H9 (cell line): Measurements from ENCODE around the gene C16orf74. TPM values are rescaled to one million over a fixed set of nuclear protein-coding genes. Genes with fewer than 3 reads are reported as not detected.

ENCODE experiments used
- DNase-seq: peaks from one replicate; pipeline ENCODE4 v3.0.0-alpha.2; 2017
- H2AFZ ChIP-seq: one replicate; pipeline ENCODE4 v1.6.1; 2013; ENCODE audit warnings: mild to moderate bottlenecking, low read length, control low read depth, moderate library complexity
- H2AK5ac ChIP-seq: 2 replicates; pipeline ENCODE4 v1.6.1; 2013; ENCODE audit warnings: low read length, control low read depth, mixed read lengths; ENCODE audit not compliant: insufficient read length
- H2BK120ac ChIP-seq: one replicate; pipeline ENCODE4 v1.6.1; 2013; ENCODE audit warnings: low read depth, mild to moderate bottlenecking, low read length, control low read depth, inconsistent platforms; ENCODE audit not compliant: poor library complexity, severe bottlenecking
- H2BK12ac ChIP-seq: 2 replicates; pipeline ENCODE4 v1.6.1; 2013; ENCODE audit warnings: low read length, control low read depth, mixed read lengths, low read depth; ENCODE audit not compliant: insufficient read length
- H2BK15ac ChIP-seq: 2 replicates; pipeline ENCODE4 v1.6.1; 2013; ENCODE audit warnings: low read depth, low read length, control low read depth
- H2BK20ac ChIP-seq: one replicate; pipeline ENCODE4 v1.6.1; 2013; ENCODE audit warnings: low read depth, mild to moderate bottlenecking, low read length, control low read depth, inconsistent platforms; ENCODE audit not compliant: poor library complexity, severe bottlenecking
- H2BK5ac ChIP-seq: 2 replicates; pipeline ENCODE4 v1.6.1; 2013; ENCODE audit warnings: low read length, control low read depth, mixed read lengths; ENCODE audit not compliant: insufficient read length
- H3K14ac ChIP-seq: 2 replicates; pipeline ENCODE4 v1.6.1; 2013; ENCODE audit warnings: low read length, control low read depth; ENCODE audit not compliant: insufficient read depth
- H3K18ac ChIP-seq: 2 replicates; pipeline ENCODE4 v1.6.1; 2013; ENCODE audit warnings: low read depth, mild to moderate bottlenecking, mixed read lengths, low read length, control low read depth; ENCODE audit not compliant: insufficient read length
- H3K23ac ChIP-seq: 2 replicates; pipeline ENCODE4 v1.6.1; 2013; ENCODE audit warnings: low read length, control low read depth, mixed read lengths, low read depth; ENCODE audit not compliant: insufficient read length
- H3K23me2 ChIP-seq: 2 replicates; pipeline ENCODE4 v1.6.1; 2013; ENCODE audit warnings: low read depth, mild to moderate bottlenecking, mixed read lengths, low read length, control low read depth; ENCODE audit not compliant: insufficient read length, poor library complexity, severe bottlenecking
- H3K27ac ChIP-seq: 2 replicates; pipeline ENCODE4 v1.5.1; 2013; ENCODE audit warnings: low read length, control low read depth, mixed read lengths, low read depth; ENCODE audit not compliant: insufficient read length
- H3K27me3 ChIP-seq: 2 replicates; pipeline ENCODE4 v1.6.1; 2013; ENCODE audit warnings: low read length, control low read depth, inconsistent platforms; ENCODE audit not compliant: insufficient read depth
- H3K4ac ChIP-seq: 2 replicates; pipeline ENCODE4 v1.6.1; 2013; ENCODE audit warnings: low read depth, mild to moderate bottlenecking, control low read depth, inconsistent platforms, low read length, moderate library complexity
- H3K4me1 ChIP-seq: 2 replicates; pipeline ENCODE4 v1.6.1; 2013; ENCODE audit warnings: low read length, control low read depth, inconsistent platforms; ENCODE audit not compliant: insufficient read depth
- H3K4me2 ChIP-seq: 2 replicates; pipeline ENCODE4 v1.6.1; 2013; ENCODE audit warnings: low read length, control low read depth, mixed read lengths; ENCODE audit not compliant: insufficient read length, insufficient read depth
- H3K56ac ChIP-seq: 2 replicates; pipeline ENCODE4 v1.6.1; 2013; ENCODE audit warnings: low read depth, mild to moderate bottlenecking, mixed read lengths, low read length, control low read depth; ENCODE audit not compliant: insufficient read length
- H3K79me1 ChIP-seq: 2 replicates; pipeline ENCODE4 v1.6.1; 2013; ENCODE audit warnings: low read depth, mild to moderate bottlenecking, moderate library complexity, low read length, control low read depth, inconsistent platforms; ENCODE audit not compliant: insufficient read depth, poor library complexity, severe bottlenecking
- H3K79me2 ChIP-seq: 2 replicates; pipeline ENCODE4 v1.6.1; 2013; ENCODE audit warnings: low read length, control low read depth, inconsistent platforms; ENCODE audit not compliant: insufficient read depth
- H3K9ac ChIP-seq: 2 replicates; pipeline ENCODE4 v1.6.1; 2013; ENCODE audit warnings: low read length, control low read depth, mixed read lengths; ENCODE audit not compliant: insufficient read length; ENCODE audit errors: extremely low read depth
- H3K9me3 ChIP-seq: one replicate; pipeline ENCODE4 v1.6.1; 2013; ENCODE audit warnings: low read depth, low read length, inconsistent platforms; ENCODE audit not compliant: control insufficient read depth
- H3T11ph ChIP-seq: one replicate; pipeline ENCODE4 v1.6.1; 2013; ENCODE audit warnings: mild to moderate bottlenecking, low read length, control low read depth, inconsistent platforms
- H4K20me1 ChIP-seq: one replicate; pipeline ENCODE4 v1.6.1; 2013; ENCODE audit not compliant: control insufficient read depth, insufficient read length, insufficient read depth
- H4K5ac ChIP-seq: 2 replicates; pipeline ENCODE4 v1.6.1; 2013; ENCODE audit warnings: low read depth, mild to moderate bottlenecking, mixed read lengths, low read length, control low read depth; ENCODE audit not compliant: insufficient read length
- H4K8ac ChIP-seq: replicated peaks from 2 replicates; pipeline ENCODE4 v1.6.1; 2013; ENCODE audit warnings: low read length, control low read depth, mixed read lengths, low read depth; ENCODE audit not compliant: insufficient read length
- H4K91ac ChIP-seq: 2 replicates; pipeline ENCODE4 v1.6.1; 2013; ENCODE audit warnings: low read depth, mild to moderate bottlenecking, moderate library complexity, mixed read lengths, low read length, control low read depth; ENCODE audit not compliant: insufficient read length
- H3K27ac Mint-ChIP-seq, 3 experiments: 2 replicates in 2 of 3; 3 replicates in 1 of 3; pipeline ENCODE4 v1.8.0; 2020 to 2021; ENCODE audit warnings: mixed read lengths in 3 of 3, mild to moderate bottlenecking in 1 of 3, moderate library complexity in 1 of 3
- H3K27me3 Mint-ChIP-seq: 2 replicates; pipeline ENCODE4 v1.8.0; 2021; ENCODE audit warnings: low read depth, mild to moderate bottlenecking, moderate library complexity, mixed read lengths
- H3K36me3 Mint-ChIP-seq, 3 experiments: 2 replicates in 2 of 3; 3 replicates in 1 of 3; pipeline ENCODE4 v1.8.0; 2020 to 2021; ENCODE audit warnings: low read depth in 3 of 3, mixed read lengths in 3 of 3; ENCODE audit not compliant: insufficient read depth in 1 of 3
- H3K4me1 Mint-ChIP-seq, 2 experiments: 2 replicates each; pipeline ENCODE4 v1.8.0; 2020; ENCODE audit warnings: mixed read lengths in 2 of 2
- H3K4me3 Mint-ChIP-seq, 2 experiments: 2 replicates in 1 of 2; 3 replicates in 1 of 2; pipeline ENCODE4 v1.8.0; 2020 to 2021; ENCODE audit warnings: mild to moderate bottlenecking in 2 of 2, mixed read lengths in 2 of 2, moderate library complexity in 1 of 2
- H3K9me3 Mint-ChIP-seq, 2 experiments: 2 replicates in 1 of 2; 3 replicates in 1 of 2; pipeline ENCODE4 v1.8.0; 2020; ENCODE audit warnings: mild to moderate bottlenecking in 2 of 2, mixed read lengths in 2 of 2, moderate library complexity in 1 of 2
- whole genome bisulfite sequencing: extraction: QIAGEN DNeasy Blood & Tissue Kit; methylation state at CpG from one replicate; pipeline ENCODE4 v1.1.7; 2013; ENCODE audit warnings: missing lambda C conversion rate, low lambda C conversion rate, mixed read lengths; ENCODE audit not compliant: insufficient read length; ENCODE audit errors: extremely low coverage; 5-methylcytosine and 5-hydroxymethylcytosine counted together
- total RNA-seq: library from RNA; stranded (reverse); gene quantifications from 2 replicates; pipeline ENCODE4 v1.2.1, GENCODE V29; 2021
- TF ChIP-seq, protein P1 (sequence below): fragments of 200-600 bp; sonication (generic); conservative IDR thresholded peaks from 3 replicates; pipeline ENCODE4 v1.8.0; 2021; ENCODE audit warnings: antibody characterized with exemption, mild to moderate bottlenecking

C16orf74 gene
- total RNA-seq, 1 experiment from 2014 or later = 5.6 TPM

- no peak overlapping the region for H2AFZ ChIP-seq
- peak; percentile 65 for DNase-seq
- H3K79me2 ChIP-seq = no peaks in the 10 kb centered on the region
- H3K27me3 ChIP-seq = no peaks in the 10 kb centered on the region; the same call in 1 of the 2 replicates
- no peak overlapping the region for H2BK120ac ChIP-seq
- no peaks in the 10 kb centered on the region; a peak in 1 of 7 replicates for H3K36me3 Mint-ChIP-seq
- peaks cover 33 to 36% of the 10 kb centered on the region in 2 experiments for H3K4me1 Mint-ChIP-seq
- H3K4me1 ChIP-seq = peaks cover 10% of the 10 kb centered on the region; the same call in 1 of the 2 replicates
- no peak overlapping the region for H4K5ac ChIP-seq
- no peak overlapping the region for H3K4ac ChIP-seq
- no peak overlapping the region for H2BK12ac ChIP-seq
- H3K23ac ChIP-seq = no peak overlapping the region
- H3K9me3 Mint-ChIP-seq = no peaks in the 10 kb centered on the region
- peak overlapping the region in 2 of 3 experiments; percentile 89 to 96; a peak in 4 of 7 replicates for H3K27ac Mint-ChIP-seq
- no peak overlapping the region for H3T11ph ChIP-seq
- peak overlapping the region; percentile 59; the same call in 1 of the 2 replicates for H3K14ac ChIP-seq
- H3K56ac ChIP-seq = no peak overlapping the region
- H2BK15ac ChIP-seq = no peak overlapping the region
- no peak overlapping the region for H3K9ac ChIP-seq
- H4K91ac ChIP-seq = no peak overlapping the region
- no peak overlapping the region for H2BK5ac ChIP-seq
- no peak overlapping the region for H3K18ac ChIP-seq
- TF ChIP-seq, protein P1, sequence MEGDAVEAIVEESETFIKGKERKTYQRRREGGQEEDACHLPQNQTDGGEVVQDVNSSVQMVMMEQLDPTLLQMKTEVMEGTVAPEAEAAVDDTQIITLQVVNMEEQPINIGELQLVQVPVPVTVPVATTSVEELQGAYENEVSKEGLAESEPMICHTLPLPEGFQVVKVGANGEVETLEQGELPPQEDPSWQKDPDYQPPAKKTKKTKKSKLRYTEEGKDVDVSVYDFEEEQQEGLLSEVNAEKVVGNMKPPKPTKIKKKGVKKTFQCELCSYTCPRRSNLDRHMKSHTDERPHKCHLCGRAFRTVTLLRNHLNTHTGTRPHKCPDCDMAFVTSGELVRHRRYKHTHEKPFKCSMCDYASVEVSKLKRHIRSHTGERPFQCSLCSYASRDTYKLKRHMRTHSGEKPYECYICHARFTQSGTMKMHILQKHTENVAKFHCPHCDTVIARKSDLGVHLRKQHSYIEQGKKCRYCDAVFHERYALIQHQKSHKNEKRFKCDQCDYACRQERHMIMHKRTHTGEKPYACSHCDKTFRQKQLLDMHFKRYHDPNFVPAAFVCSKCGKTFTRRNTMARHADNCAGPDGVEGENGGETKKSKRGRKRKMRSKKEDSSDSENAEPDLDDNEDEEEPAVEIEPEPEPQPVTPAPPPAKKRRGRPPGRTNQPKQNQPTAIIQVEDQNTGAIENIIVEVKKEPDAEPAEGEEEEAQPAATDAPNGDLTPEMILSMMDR = no peak
- H3K4me2 ChIP-seq = no peak overlapping the region
- no peak overlapping the region for H4K8ac ChIP-seq
- H3K9me3 ChIP-seq = no peaks in the 10 kb centered on the region
- H4K20me1 ChIP-seq = no peaks in the 10 kb centered on the region
- peak overlapping the region; percentile 14 to 31; a peak in 2 of 5 replicates for H3K4me3 Mint-ChIP-seq
- H3K79me1 ChIP-seq = no peaks in the 10 kb centered on the region
- H3K27ac ChIP-seq = no peak overlapping the region
- H2AK5ac ChIP-seq = no peak overlapping the region
- peaks cover 16% of the 10 kb centered on the region for H3K27me3 Mint-ChIP-seq
- no peak overlapping the region for H2BK20ac ChIP-seq
- no CpG with 5 or more reads among the region's 13 CpGs for WGBS
- H3K23me2 ChIP-seq = peaks cover 8% of the 10 kb centered on the region
Measured at GRCh38 chr16:85746460-85747215, 4.3 kb downstream of the C16orf74 start.
